Mesenchymal stem cell (in vitro differentiated cells and primary cell): ENCODE results near the gene KCNK15.

Experiments used
- DNase-seq: peaks from one replicate; pipeline ENCODE4 v3.0.0-alpha.2; 2013
- H2AFZ ChIP-seq: one replicate; pipeline ENCODE4 v1.6.1; 2013; ENCODE audit warnings: low read depth, mild to moderate bottlenecking, control low read depth, inconsistent platforms, low read length, moderate library complexity
- H2AK5ac ChIP-seq: 2 replicates; pipeline ENCODE4 v1.6.1; 2013; ENCODE audit warnings: low read length, moderate library complexity, mild to moderate bottlenecking, inconsistent platforms; ENCODE audit not compliant: severe bottlenecking
- H2BK120ac ChIP-seq: one replicate; pipeline ENCODE4 v1.6.1; 2013; ENCODE audit warnings: low read depth, mild to moderate bottlenecking, inconsistent platforms, low read length, moderate library complexity
- H2BK12ac ChIP-seq, 2 experiments: one replicate each; pipeline ENCODE4 v1.6.1; 2013; ENCODE audit warnings: inconsistent platforms in 2 of 2, low read length in 2 of 2, mild to moderate bottlenecking in 2 of 2, moderate library complexity in 2 of 2, control low read depth in 1 of 2
- H2BK15ac ChIP-seq: one replicate; pipeline ENCODE4 v1.6.1; 2013; ENCODE audit warnings: mild to moderate bottlenecking, low read depth, inconsistent platforms; ENCODE audit not compliant: poor library complexity, severe bottlenecking
- H2BK5ac ChIP-seq: 2 replicates; pipeline ENCODE4 v1.6.1; 2013; ENCODE audit warnings: low read depth, mild to moderate bottlenecking, low read length, control low read depth, inconsistent platforms; ENCODE audit not compliant: poor library complexity, severe bottlenecking
- H3K14ac ChIP-seq, 2 experiments: one replicate each; pipeline ENCODE4 v1.6.1; 2013; ENCODE audit warnings: inconsistent platforms in 2 of 2, low read length in 2 of 2, control low read depth in 1 of 2, mild to moderate bottlenecking in 1 of 2, moderate library complexity in 1 of 2
- H3K18ac ChIP-seq, 2 experiments: one replicate each; pipeline ENCODE4 v1.6.1; 2013; ENCODE audit warnings: inconsistent platforms in 2 of 2, low read length in 2 of 2, control low read depth in 1 of 2, low read depth in 1 of 2, mild to moderate bottlenecking in 1 of 2
- H3K23ac ChIP-seq, 2 experiments: one replicate each; pipeline ENCODE4 v1.6.1; 2013; ENCODE audit warnings: inconsistent platforms in 2 of 2, low read length in 2 of 2, mild to moderate bottlenecking in 2 of 2, moderate library complexity in 2 of 2, control low read depth in 1 of 2
- H3K27ac ChIP-seq: 2 replicates; pipeline ENCODE4 v1.5.1; 2013; ENCODE audit warnings: mild to moderate bottlenecking, moderate library complexity, low read length, control low read depth, inconsistent platforms; ENCODE audit not compliant: poor library complexity, severe bottlenecking
- H3K27me3 ChIP-seq, 2 experiments: 2 replicates each; pipeline versions ENCODE4 v1.6.1 to v1.7.0; 2013; ENCODE audit warnings: low read length in 2 of 2, mild to moderate bottlenecking in 2 of 2, moderate library complexity in 2 of 2, control low read depth in 1 of 2, inconsistent platforms in 1 of 2; ENCODE audit not compliant: control insufficient read depth in 1 of 2, insufficient read depth in 1 of 2
- H3K36me3 ChIP-seq, 2 experiments: 2 replicates each; pipeline versions ENCODE4 v1.6.1 to v1.7.0; 2013; ENCODE audit warnings: low read length in 2 of 2, control low read depth in 1 of 2, inconsistent platforms in 1 of 2, low read depth in 1 of 2, mild to moderate bottlenecking in 1 of 2; ENCODE audit not compliant: insufficient read depth in 2 of 2, control insufficient read depth in 1 of 2
- H3K4ac ChIP-seq, 2 experiments: one replicate each; pipeline ENCODE4 v1.6.1; 2013; ENCODE audit warnings: inconsistent platforms in 2 of 2, low read length in 2 of 2, mild to moderate bottlenecking in 2 of 2, moderate library complexity in 2 of 2, control low read depth in 1 of 2, low read depth in 1 of 2
- H3K4me1 ChIP-seq: 2 replicates; pipeline ENCODE4 v1.6.1; 2013; ENCODE audit warnings: low read depth, low read length, control low read depth; ENCODE audit not compliant: control insufficient read depth, insufficient read depth
- H3K4me2 ChIP-seq: 2 replicates; pipeline ENCODE4 v1.6.1; 2013; ENCODE audit warnings: low read length, mild to moderate bottlenecking, inconsistent platforms; ENCODE audit not compliant: poor library complexity, severe bottlenecking
- H3K4me3 ChIP-seq, 2 experiments: 2 replicates each; pipeline versions ENCODE4 v1.5.1 to v1.7.0; 2013; ENCODE audit warnings: low read length in 2 of 2, mild to moderate bottlenecking in 2 of 2, control low read depth in 1 of 2, low read depth in 1 of 2; ENCODE audit not compliant: insufficient read depth in 1 of 2
- H3K79me1 ChIP-seq: replicated peaks from 2 replicates; pipeline ENCODE4 v1.6.1; 2013; ENCODE audit warnings: mild to moderate bottlenecking, control low read depth, low read length, inconsistent platforms; ENCODE audit not compliant: poor library complexity, severe bottlenecking
- H3K9ac ChIP-seq: 2 replicates; pipeline ENCODE4 v1.7.0; 2013; ENCODE audit warnings: mild to moderate bottlenecking, low read length, moderate library complexity
- H3K9me3 ChIP-seq: 2 replicates; pipeline ENCODE4 v1.7.0; 2013; ENCODE audit warnings: mild to moderate bottlenecking, low read length; ENCODE audit not compliant: control insufficient read depth
- H4K8ac ChIP-seq: one replicate; pipeline ENCODE4 v1.6.1; 2013; ENCODE audit warnings: inconsistent platforms, mild to moderate bottlenecking, low read length, moderate library complexity
- H4K91ac ChIP-seq: one replicate; pipeline ENCODE4 v1.6.1; 2013; ENCODE audit warnings: mild to moderate bottlenecking, low read length, inconsistent platforms
- WGBS: methylation state at CpG from one replicate; pipeline ENCODE4 v1.1.7; 2013; ENCODE audit warnings: mixed read lengths; 5-methylcytosine and 5-hydroxymethylcytosine counted together

KCNK15 gene

GRCh38 chr20:44799691-44800090, 54.0 kb downstream of the KCNK15 start:
- Histone ChIP-seq H3K14ac (no peak overlapping the region), H2AFZ (no peak overlapping the region), H2BK5ac (no peak overlapping the region), H2AK5ac (no peak overlapping the region), H3K4me2 (no peak overlapping the region), H3K79me1 (no peaks in the 10 kb centered on the region), H2BK12ac (no peak overlapping the region), H3K4ac (no peak overlapping the region), H3K9me3 (no peaks in the 10 kb centered on the region), H3K4me3 (no peak overlapping the region), H3K18ac (no peak overlapping the region), H3K36me3 (no peaks in the 10 kb centered on the region), H3K27me3 (peaks cover 66 to 67% of the 10 kb centered on the region in 2 experiments), H3K9ac (no peak overlapping the region), H2BK120ac (no peak overlapping the region), H4K91ac (no peak overlapping the region), H3K4me1 (no peaks in the 10 kb centered on the region), H3K27ac (no peak overlapping the region), H4K8ac (no peak overlapping the region), H3K23ac (no peak overlapping the region), H2BK15ac (no peak overlapping the region)
- no peak for DNase-seq
- 86% methylated on average over 5 of the region's 5 CpGs for WGBS

DNA sequence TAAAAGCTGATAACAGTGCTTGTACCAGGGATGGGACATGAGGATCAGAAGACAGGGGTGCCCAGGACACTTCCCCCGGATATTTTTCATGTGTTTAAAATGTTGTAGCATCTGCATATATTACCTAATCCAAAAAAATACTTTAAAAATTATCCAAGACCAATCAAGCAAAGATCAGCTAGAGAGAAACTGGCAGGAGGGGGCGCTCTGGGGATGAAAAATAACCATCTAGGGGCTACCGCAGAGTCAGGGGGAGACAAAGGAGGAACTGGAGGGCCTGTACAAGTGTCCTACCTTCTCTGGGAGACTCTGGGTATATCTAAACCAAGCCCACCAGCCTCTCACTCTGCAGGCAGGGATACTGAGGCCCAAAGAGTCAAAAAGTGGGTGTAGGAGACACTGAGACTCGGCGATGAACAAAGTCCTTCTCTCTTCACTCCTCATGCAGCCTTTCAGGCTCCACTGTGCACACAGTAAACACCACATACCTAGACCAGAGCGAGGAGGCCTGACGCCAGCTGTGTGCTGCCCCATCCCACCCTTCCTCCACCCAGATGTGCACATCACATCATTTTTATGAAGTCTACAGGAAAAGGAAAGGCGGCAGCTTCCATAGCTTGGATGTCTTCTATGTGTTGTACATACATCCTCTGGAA, 54.9 kb downstream of the KCNK15 start:
- no peak overlapping the region for H3K4me3 ChIP-seq
- no peak overlapping the region for H3K18ac ChIP-seq
- H3K4me1 ChIP-seq: no peaks in the 10 kb centered on the region
- H3K27me3 ChIP-seq: peaks cover 64 to 74% of the 10 kb centered on the region in 2 experiments
- no peaks in the 10 kb centered on the region for H3K9me3 ChIP-seq
- H2BK120ac ChIP-seq: no peak overlapping the region
- H2BK5ac ChIP-seq: no peak overlapping the region
- DNase-seq: no peak
- no peaks in the 10 kb centered on the region for H3K79me1 ChIP-seq
- H3K27ac ChIP-seq: no peak overlapping the region
- WGBS: 63% methylated on average over 7 of the region's 8 CpGs
- no peak overlapping the region for H3K9ac ChIP-seq
- H4K91ac ChIP-seq: no peak overlapping the region
- no peak overlapping the region for H3K4ac ChIP-seq
- H2BK12ac ChIP-seq: no peak overlapping the region
- no peak overlapping the region for H4K8ac ChIP-seq
- H3K4me2 ChIP-seq: no peak overlapping the region
- no peak overlapping the region for H2AK5ac ChIP-seq
- H2BK15ac ChIP-seq: no peak overlapping the region
- H3K14ac ChIP-seq: no peak overlapping the region
- H2AFZ ChIP-seq: no peak overlapping the region
- no peak overlapping the region for H3K23ac ChIP-seq
- no peaks in the 10 kb centered on the region for H3K36me3 ChIP-seq
